Type B pancreatic cell (in vitro differentiated cells): ENCODE measurements around the gene CPSF3. TPM values are rescaled to one million over a fixed set of nuclear protein-coding genes. Genes with fewer than 3 reads are reported as not detected.

ENCODE experiments used
- DNase-seq: peaks from one replicate; pipeline ENCODE4 v3.0.0; 2021; ENCODE audit warnings: mixed read lengths; ENCODE audit not compliant: unreplicated experiment; ENCODE audit errors: extremely low spot score
- H3K27ac Mint-ChIP-seq: 2 replicates; pipeline ENCODE4 v1.8.0; 2021; ENCODE audit warnings: mild to moderate bottlenecking, mixed read lengths
- H3K27me3 Mint-ChIP-seq: 2 replicates; pipeline ENCODE4 v1.8.0; 2021; ENCODE audit warnings: mixed read lengths
- H3K36me3 Mint-ChIP-seq: 2 replicates; pipeline ENCODE4 v1.8.0; 2021; ENCODE audit warnings: mixed read lengths
- H3K4me1 Mint-ChIP-seq: one replicate; pipeline ENCODE4 v1.8.0; 2021; ENCODE audit warnings: mixed read lengths; ENCODE audit not compliant: unreplicated experiment
- H3K4me3 Mint-ChIP-seq: 2 replicates; pipeline ENCODE4 v1.8.0; 2021; ENCODE audit warnings: mild to moderate bottlenecking, mixed read lengths
- H3K9me3 Mint-ChIP-seq: 2 replicates; pipeline ENCODE4 v1.8.0; 2021; ENCODE audit warnings: mixed read lengths
- CTCF ChIP-seq: fragments of 200-600 bp; sonication (generic); conservative IDR thresholded peaks from 2 replicates; pipeline ENCODE4 v1.5.0; 2021; ENCODE audit warnings: antibody characterized with exemption, mild to moderate bottlenecking
- total RNA-seq: library from RNA; stranded (reverse); gene quantifications from 2 replicates; pipeline ENCODE4 v1.2.1, GENCODE V29; 2021; ENCODE audit warnings: low replicate concordance

Gene CPSF3
- total RNA-seq, 1 donor from 2014 or later = 60.6 TPM

GRCh38 chr2:9404451-9404850, 19.0 kb upstream of the CPSF3 start:
- no peak for DNase-seq
- no peaks in the 10 kb centered on the region for H3K9me3 Mint-ChIP-seq
- no peak for TF ChIP-seq CTCF
- H3K4me3 Mint-ChIP-seq = no peak overlapping the region
- H3K4me1 Mint-ChIP-seq = peaks cover 20% of the 10 kb centered on the region
- no peaks in the 10 kb centered on the region for H3K27me3 Mint-ChIP-seq
- peaks cover 20% of the 10 kb centered on the region for H3K36me3 Mint-ChIP-seq
- no peak overlapping the region for H3K27ac Mint-ChIP-seq

- Mint-ChIP-seq H3K4me1 (peaks cover 16% of the 10 kb centered on the region), H3K9me3 (no peaks in the 10 kb centered on the region)
Measured at GRCh38 chr2:9405636-9406035, 17.8 kb upstream of the CPSF3 start.

DNA sequence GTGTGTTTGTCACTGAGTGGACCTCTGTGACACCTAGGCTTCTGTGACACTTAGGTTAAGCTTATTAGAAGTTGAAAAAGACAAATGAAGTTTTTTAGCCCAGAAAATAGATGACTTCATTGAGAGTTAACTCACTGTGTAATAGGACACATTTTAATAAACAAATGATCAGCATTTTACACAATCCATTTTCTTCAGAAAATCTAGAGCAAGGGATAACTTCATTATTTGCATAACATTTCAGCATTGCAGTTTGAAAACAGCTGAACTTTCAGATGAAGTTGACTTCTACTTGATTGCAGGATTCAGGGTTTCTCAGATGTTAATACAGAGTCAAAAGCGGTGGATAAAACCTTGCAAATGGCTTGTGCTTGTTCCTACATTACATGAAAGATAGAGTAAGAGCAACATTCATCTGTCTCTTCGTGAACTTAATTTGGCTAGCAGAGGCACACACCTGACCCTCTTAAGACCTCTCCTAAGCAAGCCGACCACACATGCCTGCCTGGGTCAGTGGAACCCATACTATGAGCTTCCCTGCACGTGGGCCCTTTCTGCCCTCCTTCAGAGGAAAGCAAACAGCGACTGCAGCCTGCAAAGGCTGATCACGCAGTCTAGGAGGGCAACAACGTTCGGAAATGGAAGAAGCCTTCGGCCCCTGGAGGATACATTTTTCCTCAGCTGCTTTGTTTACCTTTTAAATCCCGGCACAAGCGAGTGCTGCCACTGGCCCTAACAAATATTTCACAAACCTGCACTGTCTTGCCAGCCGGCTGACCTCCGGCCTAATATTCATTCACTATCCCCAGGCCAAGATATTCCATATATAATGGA, 16.7 kb upstream of the CPSF3 start:
- Mint-ChIP-seq H3K36me3 (peaks cover 20% of the 10 kb centered on the region), H3K27ac (peak overlapping the region; percentile 37), H3K27me3 (no peaks in the 10 kb centered on the region), H3K4me3 (no peak overlapping the region), H3K9me3 (no peaks in the 10 kb centered on the region), H3K4me1 (peaks cover 11% of the 10 kb centered on the region)
- DNase-seq = no peak
- TF ChIP-seq CTCF = no peak

More at GRCh38 chr2:9405636-9406035, 17.8 kb upstream of the CPSF3 start:
- no peaks in the 10 kb centered on the region for H3K27me3 Mint-ChIP-seq
- no peak overlapping the region for H3K27ac Mint-ChIP-seq
- no peak for TF ChIP-seq CTCF
- DNase-seq = no peak
- no peak overlapping the region for H3K4me3 Mint-ChIP-seq
- H3K36me3 Mint-ChIP-seq = peaks cover 18% of the 10 kb centered on the region

- Mint-ChIP-seq H3K4me3 (peak overlapping the region; percentile 9), H3K9me3 (no peaks in the 10 kb centered on the region), H3K4me1 (peaks cover 11% of the 10 kb centered on the region), H3K27me3 (no peaks in the 10 kb centered on the region), H3K27ac (peak overlapping the region; percentile 50), H3K36me3 (peaks cover 24% of the 10 kb centered on the region)
- no peak for TF ChIP-seq CTCF
- DNase-seq = no peak
Measured at GRCh38 chr2:9407363-9407811, 16.1 kb upstream of the CPSF3 start.

DNA sequence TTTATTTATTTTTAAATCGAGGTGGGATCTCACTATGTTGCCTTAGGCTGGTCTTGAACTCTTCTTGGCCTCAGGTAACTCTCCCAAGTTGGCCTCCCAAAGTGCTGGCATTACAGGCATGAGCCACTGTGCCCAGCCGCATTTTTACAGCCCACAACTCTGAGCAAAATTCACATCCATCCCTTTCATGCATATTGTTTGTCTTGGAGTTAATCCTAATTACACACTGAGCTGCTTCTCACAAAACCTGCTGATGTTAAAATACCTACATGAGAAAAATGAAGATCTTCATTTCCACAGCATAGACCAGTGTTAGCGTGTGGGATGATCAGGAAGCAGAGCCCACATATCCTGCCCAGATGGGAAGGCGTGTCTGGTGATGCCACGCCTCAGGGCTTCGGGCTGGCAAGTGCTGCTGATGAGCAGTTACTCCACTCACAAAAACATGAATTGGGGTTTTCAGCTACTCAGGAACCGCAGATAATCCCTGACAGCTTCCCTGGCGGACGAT, 14.8 kb upstream of the CPSF3 start:
- Mint-ChIP-seq H3K27me3 (no peaks in the 10 kb centered on the region), H3K36me3 (peaks cover 21% of the 10 kb centered on the region), H3K27ac (no peak overlapping the region), H3K4me1 (peaks cover 11% of the 10 kb centered on the region), H3K9me3 (no peaks in the 10 kb centered on the region), H3K4me3 (no peak overlapping the region)
- TF ChIP-seq CTCF = no peak
- DNase-seq = no peak
